SK-N-SH (cell line): Measurements from ENCODE around the gene AP1S3. TPM values are rescaled to one million over a fixed set of nuclear protein-coding genes. Genes with fewer than 3 reads are reported as not detected.

Experiments
- CTCF ChIA-PET: fragments of 300-600, 350-600 bp; formaldehyde crosslinking; extraction: SDS; loops from one replicate; lab custom pipeline; 2021; lab: Yijun Ruan, JAX
- POLR2A ChIA-PET: fragments of 350-600 bp; sonication (Branson Sonifier 250); formaldehyde crosslinking; extraction: SDS; loops from one replicate; lab custom pipeline; 2020; ENCODE audit warnings: antibody characterized with exemption, inconsistent platforms; lab: Yijun Ruan, JAX
- DNase-seq: peaks from one replicate; pipeline ENCODE4 v3.0.0; 2012
- H2AFZ ChIP-seq: fragments of 200-600 bp; sonication (generic); 2 replicates; pipeline ENCODE4 v1.8.1; 2016; ENCODE audit warnings: antibody characterized with exemption, mild to moderate bottlenecking, low read depth
- H3F3A ChIP-seq: fragments of 200-600 bp; sonication (generic); replicated peaks from 2 replicates; pipeline ENCODE3; 2016; ENCODE audit warnings: antibody characterized with exemption, mild to moderate bottlenecking; ENCODE audit not compliant: insufficient read depth
- H3K27ac ChIP-seq, 2 experiments: fragments of 200-500 bp in 1 of 2; fragments of 200-600 bp in 1 of 2; sonication (Bioruptor generic) in 1 of 2; sonication (generic), shearing (Covaris generic) in 1 of 2; 2 replicates each; pipeline versions ENCODE4 v1.5.1 to v1.6.1; 2014 to 2016; ENCODE audit warnings: low read depth in 2 of 2, inconsistent platforms in 1 of 2, low read length in 1 of 2, mild to moderate bottlenecking in 1 of 2, mixed read lengths in 1 of 2
- H3K27me3 ChIP-seq: fragments of 200-600 bp; sonication (generic), shearing (Covaris generic); 2 replicates; pipeline ENCODE4 v1.6.1; 2016; ENCODE audit warnings: mixed run types; ENCODE audit not compliant: insufficient read depth
- H3K36me3 ChIP-seq, 2 experiments: fragments of 200-500 bp in 1 of 2; fragments of 200-600 bp in 1 of 2; sonication (Bioruptor generic) in 1 of 2; sonication (generic) in 1 of 2; replicated peaks in 1 of 2; 2 replicates each; pipeline versions ENCODE3 to v1.5.1; 2014 to 2016; ENCODE audit warnings: low read length in 1 of 2, mild to moderate bottlenecking in 1 of 2; ENCODE audit not compliant: insufficient read depth in 2 of 2, control insufficient read depth in 1 of 2
- H3K4me1 ChIP-seq, 2 experiments: fragments of 200-500 bp in 1 of 2; fragments of 200-600 bp in 1 of 2; sonication (Bioruptor generic) in 1 of 2; sonication (generic), shearing (Covaris generic) in 1 of 2; 2 replicates each; pipeline versions ENCODE4 v1.5.1 to v1.6.1; 2014 to 2016; ENCODE audit warnings: low read depth in 1 of 2, low read length in 1 of 2, mixed run types in 1 of 2; ENCODE audit not compliant: insufficient read depth in 2 of 2, control insufficient read depth in 1 of 2
- H3K4me2 ChIP-seq: fragments of 200-600 bp; sonication (generic), shearing (Covaris generic); 2 replicates; pipeline ENCODE4 v1.6.1; 2017; ENCODE audit warnings: mixed run types
- H3K4me3 ChIP-seq, 2 experiments: fragments of 200-500 bp in 1 of 2; fragments of 200-600 bp in 1 of 2; sonication (Bioruptor generic) in 1 of 2; sonication (generic), shearing (Covaris generic) in 1 of 2; 2 replicates each; pipeline versions ENCODE4 v1.5.1 to v1.8.1; 2014 to 2016; ENCODE audit warnings: low read depth in 2 of 2, inconsistent platforms in 1 of 2, low read length in 1 of 2, mild to moderate bottlenecking in 1 of 2, mixed read lengths in 1 of 2, moderate library complexity in 1 of 2
- H3K79me2 ChIP-seq: fragments of 200-600 bp; sonication (generic); 2 replicates; pipeline ENCODE4 v1.8.1; 2017; ENCODE audit warnings: mild to moderate bottlenecking; ENCODE audit not compliant: insufficient read depth
- H3K9ac ChIP-seq: fragments of 200-600 bp; sonication (generic); 2 replicates; pipeline ENCODE4 v1.6.1; 2017; ENCODE audit warnings: mixed run types
- H3K9me2 ChIP-seq: fragments of 200-600 bp; sonication (generic); 2 replicates; pipeline ENCODE4 v1.6.1; 2017; ENCODE audit warnings: mixed run types
- H3K9me3 ChIP-seq: fragments of 200-600 bp; sonication (generic); 2 replicates; pipeline ENCODE4 v1.6.1; 2017; ENCODE audit warnings: mixed run types, mild to moderate bottlenecking, moderate library complexity
- H4K20me1 ChIP-seq: fragments of 200-600 bp; sonication (generic); 2 replicates; pipeline ENCODE4 v1.6.1; 2017; ENCODE audit warnings: mild to moderate bottlenecking, mixed run types; ENCODE audit not compliant: insufficient read depth
- CHD2 ChIP-seq: fragments of 150-350 bp; IDR thresholded peaks from 2 replicates; pipeline ENCODE4 v1.6.1; 2018; ENCODE audit warnings: low read length; ENCODE audit not compliant: partially characterized antibody
- ELF1 ChIP-seq: IDR thresholded peaks from 2 replicates; pipeline ENCODE4 v1.4.0; 2012
- EZH2phosphoT487 ChIP-seq: fragments of 200-600 bp; sonication (generic); IDR thresholded peaks from 2 replicates; pipeline ENCODE4 v1.6.1; 2017; ENCODE audit warnings: low read depth, mixed run types, mild to moderate bottlenecking, antibody characterized with exemption, moderate library complexity, borderline replicate concordance
- FOXJ3 ChIP-seq: sonication (generic); formaldehyde crosslinking; IDR thresholded peaks from 2 replicates; pipeline ENCODE4 v1.5.1; 2020; ENCODE audit warnings: mild to moderate bottlenecking, missing genetic modification reagents
- FOXM1 ChIP-seq: IDR thresholded peaks from 2 replicates; pipeline ENCODE4 v1.4.0; 2012; ENCODE audit warnings: low read depth, mild to moderate bottlenecking
- GATA2 ChIP-seq: sonication (generic); formaldehyde crosslinking; IDR thresholded peaks from 2 replicates; pipeline ENCODE4 v1.5.0; 2020; ENCODE audit warnings: mild to moderate bottlenecking, missing genetic modification reagents
- RAD21 ChIP-seq: IDR thresholded peaks from 2 replicates; pipeline ENCODE4 v1.6.1; 2012; ENCODE audit warnings: mild to moderate bottlenecking, low read length
- RCOR1 ChIP-seq: fragments of 150-350 bp; IDR thresholded peaks from 2 replicates; pipeline ENCODE4 v1.6.1; 2017; ENCODE audit warnings: antibody characterized with exemption, low read length
- SIN3A ChIP-seq: IDR thresholded peaks from 2 replicates; pipeline ENCODE4 v1.6.1; 2012; ENCODE audit warnings: low read depth, mild to moderate bottlenecking, low read length, moderate library complexity, borderline replicate concordance
- SMC3 ChIP-seq: IDR thresholded peaks from 2 replicates; pipeline ENCODE4 v1.6.1; 2012; ENCODE audit warnings: low read depth, low read length, improper control_type of control experiment
- TAF1 ChIP-seq: IDR thresholded peaks from 2 replicates; pipeline ENCODE4 v1.6.1; 2012; ENCODE audit warnings: low read depth, mild to moderate bottlenecking, low read length, moderate library complexity, borderline replicate concordance
- TCF12 ChIP-seq: IDR thresholded peaks from 2 replicates; pipeline ENCODE4 v1.4.0; 2012
- TEAD4 ChIP-seq: IDR thresholded peaks from 2 replicates; pipeline ENCODE4 v1.4.0; 2012; ENCODE audit warnings: mild to moderate bottlenecking, borderline replicate concordance; ENCODE audit not compliant: insufficient read depth
- YY1 ChIP-seq: IDR thresholded peaks from 2 replicates; pipeline ENCODE4 v1.4.0; 2012; ENCODE audit warnings: low read depth, mild to moderate bottlenecking
- WGBS: methylation state at CpG from one replicate; pipeline ENCODE4 v1.1.6; 2017; ENCODE audit warnings: low lambda C conversion rate; 5-methylcytosine and 5-hydroxymethylcytosine counted together
- polyA plus RNA-seq, 3 experiments: library from polyadenylated mRNA; depleted of rRNA; stranded (reverse); fragments of >200 nt; gene quantifications; 2 replicates each; pipeline ENCODE4 v1.2.3, GENCODE V29; 2012
- TF ChIP-seq, protein P1 (sequence below): IDR thresholded peaks from 2 replicates; pipeline ENCODE4; 2012
- TF ChIP-seq, protein P2 (sequence below): fragments of 150-350 bp; IDR thresholded peaks from 2 replicates; pipeline ENCODE4 v1.6.1; 2016; ENCODE audit warnings: mild to moderate bottlenecking, low read depth, low read length
- TF ChIP-seq, protein P3 (sequence below): fragments of 200-600 bp; sonication (generic); IDR thresholded peaks from 2 replicates; pipeline ENCODE4 v1.6.1; 2017; ENCODE audit warnings: antibody characterized with exemption, mild to moderate bottlenecking, moderate library complexity
- TF ChIP-seq, protein P4 (sequence below): IDR thresholded peaks from 2 replicates; pipeline ENCODE4 v1.4.0; 2012; ENCODE audit warnings: low read depth, borderline replicate concordance

The AP1S3 gene
- polyA plus RNA-seq, 1 of the 3 experiments (the other 2 are of a cell fraction), result 4.8 TPM

DNA sequence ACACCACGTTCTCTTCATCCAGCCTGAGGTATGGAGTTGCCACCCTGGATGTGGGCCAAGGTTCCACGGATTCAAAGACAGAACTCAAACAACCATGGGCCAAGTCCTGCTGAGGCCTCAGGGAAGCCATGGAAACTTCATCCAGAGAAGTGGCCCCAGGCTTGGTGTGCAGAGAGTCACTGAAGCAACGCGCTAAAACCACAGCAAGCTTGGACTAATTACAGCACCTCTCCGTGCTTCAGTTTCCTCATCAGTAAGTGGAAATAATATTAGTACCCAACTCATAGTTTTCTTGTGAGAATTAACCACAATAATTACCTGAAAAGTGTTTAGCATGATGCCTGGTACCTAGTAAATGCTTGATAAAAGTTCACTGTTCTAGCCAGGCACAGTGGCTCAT, 19.2 kb upstream of the AP1S3 start:
- Histone ChIP-seq H2AFZ (no peak overlapping the region), H3K9me3 (no peaks in the 10 kb centered on the region), H3K4me2 (no peak overlapping the region), H4K20me1 (no peaks in the 10 kb centered on the region), H3F3A (peaks cover 5% of the 10 kb centered on the region), H3K4me3 (no peak overlapping the region), H3K9me2 (no peaks in the 10 kb centered on the region), H3K27me3 (no peaks in the 10 kb centered on the region), H3K27ac (no peak overlapping the region), H3K36me3 (peaks cover 0 to 8% of the 10 kb centered on the region in 2 experiments), H3K4me1 (peaks cover 0 to 3% of the 10 kb centered on the region in 2 experiments; a peak in 1 of 4 replicates), H3K79me2 (no peaks in the 10 kb centered on the region), H3K9ac (no peak overlapping the region)
- TF ChIP-seq TCF12 (no peak), SIN3A (no peak), TEAD4 (no peak), SMC3 (no peak), YY1 (no peak), RCOR1 (no peak), FOXJ3 (CRISPR knock-in tag) (no peak)
- TF ChIP-seq, protein P1, sequence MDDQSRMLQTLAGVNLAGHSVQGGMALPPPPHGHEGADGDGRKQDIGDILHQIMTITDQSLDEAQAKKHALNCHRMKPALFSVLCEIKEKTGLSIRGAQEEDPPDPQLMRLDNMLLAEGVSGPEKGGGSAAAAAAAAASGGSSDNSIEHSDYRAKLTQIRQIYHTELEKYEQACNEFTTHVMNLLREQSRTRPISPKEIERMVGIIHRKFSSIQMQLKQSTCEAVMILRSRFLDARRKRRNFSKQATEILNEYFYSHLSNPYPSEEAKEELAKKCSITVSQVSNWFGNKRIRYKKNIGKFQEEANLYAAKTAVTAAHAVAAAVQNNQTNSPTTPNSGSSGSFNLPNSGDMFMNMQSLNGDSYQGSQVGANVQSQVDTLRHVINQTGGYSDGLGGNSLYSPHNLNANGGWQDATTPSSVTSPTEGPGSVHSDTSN, result no peak
- WGBS, result 89% methylated on average over 5 of the region's 5 CpGs
- DNase-seq, result no peak
- CTCF ChIA-PET, result no interaction called here
- POLR2A ChIA-PET, result no interaction called here

DNA sequence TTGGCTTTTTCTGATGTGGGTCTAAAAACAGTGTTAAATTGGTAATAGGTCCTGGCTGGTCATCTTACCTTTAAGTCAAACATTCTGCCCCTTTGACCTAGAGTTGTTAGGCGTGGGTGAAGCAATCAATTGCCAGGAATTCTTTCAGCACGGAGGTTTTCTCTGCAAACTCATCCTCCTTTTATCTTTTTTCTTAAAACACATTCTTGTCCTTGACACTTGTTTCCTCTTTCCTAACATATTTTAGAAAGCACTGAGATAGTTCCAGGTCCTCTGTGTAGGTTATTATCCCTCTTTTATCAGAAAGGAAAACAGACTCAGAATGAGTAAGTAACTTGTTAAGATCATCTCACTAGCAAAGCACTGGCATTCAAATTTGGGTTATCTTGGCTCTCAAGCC, 18.6 kb upstream of the AP1S3 start:
- Histone ChIP-seq H2AFZ (no peak overlapping the region), H3F3A (no peaks in the 10 kb centered on the region), H3K4me3 (no peak overlapping the region), H3K27ac (no peak overlapping the region), H3K9me2 (no peaks in the 10 kb centered on the region), H3K27me3 (no peaks in the 10 kb centered on the region), H3K36me3 (peaks cover 0 to 11% of the 10 kb centered on the region in 2 experiments), H3K4me1 (no peaks in the 10 kb centered on the region), H3K79me2 (no peaks in the 10 kb centered on the region), H3K9me3 (no peaks in the 10 kb centered on the region), H3K4me2 (no peak overlapping the region), H4K20me1 (no peaks in the 10 kb centered on the region), H3K9ac (no peak overlapping the region)
- POLR2A ChIA-PET, result no interaction called here
- CTCF ChIA-PET, result no interaction called here
- 72% methylated on average over 2 of the region's 2 CpGs for WGBS
- DNase-seq, result no peak
- TF ChIP-seq TAF1 (no peak), YY1 (no peak), CHD2 (no peak), FOXM1 (no peak), SIN3A (no peak), ELF1 (no peak), GATA2 (CRISPR knock-in tag) (no peak), RAD21 (no peak), EZH2phosphoT487 (no peak), TEAD4 (no peak), SMC3 (no peak)
- TF ChIP-seq, protein P2, sequence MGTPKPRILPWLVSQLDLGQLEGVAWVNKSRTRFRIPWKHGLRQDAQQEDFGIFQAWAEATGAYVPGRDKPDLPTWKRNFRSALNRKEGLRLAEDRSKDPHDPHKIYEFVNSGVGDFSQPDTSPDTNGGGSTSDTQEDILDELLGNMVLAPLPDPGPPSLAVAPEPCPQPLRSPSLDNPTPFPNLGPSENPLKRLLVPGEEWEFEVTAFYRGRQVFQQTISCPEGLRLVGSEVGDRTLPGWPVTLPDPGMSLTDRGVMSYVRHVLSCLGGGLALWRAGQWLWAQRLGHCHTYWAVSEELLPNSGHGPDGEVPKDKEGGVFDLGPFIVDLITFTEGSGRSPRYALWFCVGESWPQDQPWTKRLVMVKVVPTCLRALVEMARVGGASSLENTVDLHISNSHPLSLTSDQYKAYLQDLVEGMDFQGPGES, result no peak
- TF ChIP-seq, protein P3, sequence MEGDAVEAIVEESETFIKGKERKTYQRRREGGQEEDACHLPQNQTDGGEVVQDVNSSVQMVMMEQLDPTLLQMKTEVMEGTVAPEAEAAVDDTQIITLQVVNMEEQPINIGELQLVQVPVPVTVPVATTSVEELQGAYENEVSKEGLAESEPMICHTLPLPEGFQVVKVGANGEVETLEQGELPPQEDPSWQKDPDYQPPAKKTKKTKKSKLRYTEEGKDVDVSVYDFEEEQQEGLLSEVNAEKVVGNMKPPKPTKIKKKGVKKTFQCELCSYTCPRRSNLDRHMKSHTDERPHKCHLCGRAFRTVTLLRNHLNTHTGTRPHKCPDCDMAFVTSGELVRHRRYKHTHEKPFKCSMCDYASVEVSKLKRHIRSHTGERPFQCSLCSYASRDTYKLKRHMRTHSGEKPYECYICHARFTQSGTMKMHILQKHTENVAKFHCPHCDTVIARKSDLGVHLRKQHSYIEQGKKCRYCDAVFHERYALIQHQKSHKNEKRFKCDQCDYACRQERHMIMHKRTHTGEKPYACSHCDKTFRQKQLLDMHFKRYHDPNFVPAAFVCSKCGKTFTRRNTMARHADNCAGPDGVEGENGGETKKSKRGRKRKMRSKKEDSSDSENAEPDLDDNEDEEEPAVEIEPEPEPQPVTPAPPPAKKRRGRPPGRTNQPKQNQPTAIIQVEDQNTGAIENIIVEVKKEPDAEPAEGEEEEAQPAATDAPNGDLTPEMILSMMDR, result no peak
- TF ChIP-seq, protein P4, sequence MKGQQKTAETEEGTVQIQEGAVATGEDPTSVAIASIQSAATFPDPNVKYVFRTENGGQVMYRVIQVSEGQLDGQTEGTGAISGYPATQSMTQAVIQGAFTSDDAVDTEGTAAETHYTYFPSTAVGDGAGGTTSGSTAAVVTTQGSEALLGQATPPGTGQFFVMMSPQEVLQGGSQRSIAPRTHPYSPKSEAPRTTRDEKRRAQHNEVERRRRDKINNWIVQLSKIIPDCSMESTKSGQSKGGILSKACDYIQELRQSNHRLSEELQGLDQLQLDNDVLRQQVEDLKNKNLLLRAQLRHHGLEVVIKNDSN, result no peak
